Measurements from ENCODE around the gene TFG. TPM values are rescaled to one million over a fixed set of nuclear protein-coding genes. Genes with fewer than 3 reads are reported as not detected.
A peak's percentile ranks its signal among the peaks of the same experiment; 100 is the strongest.

TFG gene
- total and polyA plus RNA-seq, 2 donors = 64.7 to 101 TPM

DNA sequence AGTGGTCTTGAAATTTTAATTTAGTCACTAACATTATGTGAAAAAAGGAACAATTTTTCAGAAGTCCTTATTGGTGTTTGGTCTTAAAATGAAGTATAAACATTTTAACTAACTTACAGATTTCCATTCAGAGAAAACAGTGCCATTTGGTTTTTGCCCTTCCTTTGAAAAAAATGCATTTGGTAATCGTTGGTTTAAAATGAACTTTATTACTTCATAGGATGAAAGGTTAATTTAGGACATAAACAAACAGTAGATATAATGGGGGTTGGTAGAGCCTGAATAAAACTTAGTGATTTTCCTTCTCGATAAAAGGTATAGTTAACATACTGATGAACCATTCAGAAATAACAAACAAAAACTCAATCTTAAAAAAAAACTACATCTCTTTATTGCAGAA lies 39.7 kb downstream of the TFG start:
- peaks cover 4% of the 10 kb centered on the region for H3K36me3 ChIP-seq (ENCODE audit: insufficient read depth)
- H3K4me1 ChIP-seq (ENCODE audit: insufficient read depth) = no peaks in the 10 kb centered on the region
- 26% methylated on average over 2 of the region's 2 CpGs for WGBS
- H3K4me3 ChIP-seq (ENCODE audit: low read depth, low read length) = no peak overlapping the region
- no peak overlapping the region for H3K27ac ChIP-seq (ENCODE audit: low read depth)
- DNase-seq (ENCODE audit: extremely low spot score) = no peak

DNA sequence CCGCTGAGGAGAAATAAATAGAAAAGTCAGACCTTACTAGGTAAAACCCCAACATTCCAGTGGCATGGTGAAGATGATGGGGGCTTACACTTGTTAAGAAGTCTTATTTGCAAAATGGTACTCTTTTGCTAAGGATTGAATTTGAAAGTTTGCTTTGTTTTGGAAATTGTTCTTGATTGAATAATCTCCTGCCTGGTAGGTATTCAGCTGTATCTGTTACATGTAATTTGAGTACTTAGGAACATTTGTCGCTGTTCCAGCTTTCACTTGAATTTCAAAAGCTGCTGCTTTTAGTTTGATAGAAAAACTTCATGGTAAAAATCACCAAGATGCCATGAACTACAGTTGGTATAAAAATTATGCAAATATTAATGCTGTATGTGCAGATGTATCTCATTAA lies 44.6 kb downstream of the TFG start:
- Histone ChIP-seq H3K4me1 (ENCODE audit: insufficient read depth) (no peaks in the 10 kb centered on the region), H3K4me3 (ENCODE audit: low read depth, low read length) (no peak overlapping the region), H3K27ac (ENCODE audit: low read depth) (no peak overlapping the region), H3K36me3 (ENCODE audit: insufficient read depth) (no peaks in the 10 kb centered on the region)
- no peak for DNase-seq (ENCODE audit: extremely low spot score)
- 78% methylated on average over 2 of the region's 2 CpGs for WGBS

DNA sequence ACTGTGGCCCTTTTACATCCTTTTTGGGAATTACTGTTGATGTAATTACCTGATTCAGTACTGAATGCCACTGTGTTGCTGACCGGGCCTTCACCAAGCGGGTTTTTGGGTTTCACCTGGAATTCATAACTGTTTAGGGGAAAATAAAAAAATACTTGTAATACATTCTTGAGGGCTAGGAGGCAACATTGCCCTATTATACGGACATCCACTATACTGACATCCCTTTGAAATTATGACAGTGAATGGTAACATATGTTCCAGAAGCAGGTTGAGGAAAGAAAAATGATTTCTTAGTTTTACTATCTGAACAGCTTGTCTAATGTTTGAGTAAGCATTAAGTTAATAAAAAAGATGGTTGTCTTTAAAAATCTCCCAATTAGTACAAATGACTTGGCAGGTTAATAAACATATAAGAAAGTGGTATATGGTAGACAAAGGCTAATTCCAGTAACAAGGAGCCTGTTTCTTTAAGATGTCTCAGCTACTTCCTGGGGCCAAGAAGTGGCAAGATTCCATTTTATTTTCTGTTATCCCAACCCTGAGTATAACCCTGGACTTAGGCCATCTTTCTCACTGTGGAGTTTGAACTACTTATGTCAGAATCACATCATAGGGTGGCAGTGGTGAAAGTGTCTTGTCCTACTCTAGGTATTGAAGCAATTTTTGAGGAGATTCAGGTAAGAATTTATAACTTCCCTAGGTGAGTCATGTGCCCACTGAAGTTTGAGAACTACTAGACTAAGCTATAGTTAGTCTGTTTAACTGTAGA lies 45.5 kb downstream of the TFG start:
- no peak overlapping the region for H3K27ac ChIP-seq (ENCODE audit: low read depth)
- DNase-seq (ENCODE audit: extremely low spot score) = no peak
- H3K36me3 ChIP-seq (ENCODE audit: insufficient read depth) = no peaks in the 10 kb centered on the region
- no peak overlapping the region for H3K4me3 ChIP-seq (ENCODE audit: low read depth, low read length)
- WGBS = 61% methylated on average over 3 of the region's 3 CpGs
- H3K4me1 ChIP-seq (ENCODE audit: insufficient read depth) = no peaks in the 10 kb centered on the region

DNA sequence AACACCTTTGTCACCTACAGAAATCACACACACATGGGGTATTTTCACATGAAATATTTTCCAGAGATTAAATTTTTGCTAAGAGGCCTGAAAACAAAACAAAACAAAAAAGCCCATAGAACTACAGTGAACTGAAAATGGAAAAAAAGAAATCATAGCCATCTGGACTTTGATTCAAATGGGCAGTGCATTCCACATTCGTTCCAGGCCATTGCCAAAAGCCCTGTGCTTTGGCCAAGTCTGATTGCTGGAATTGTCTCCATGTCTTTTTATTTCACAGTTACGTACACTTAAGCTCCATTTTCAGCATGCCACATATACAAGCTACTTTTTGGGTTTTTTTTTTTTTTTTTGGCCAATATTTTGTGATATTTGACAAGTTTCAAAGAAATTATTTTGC lies 47.1 kb downstream of the TFG start:
- H3K4me3 ChIP-seq (ENCODE audit: low read depth, low read length) = no peak overlapping the region
- 36% methylated on average over 2 of the region's 2 CpGs for WGBS
- H3K4me1 ChIP-seq (ENCODE audit: insufficient read depth) = no peaks in the 10 kb centered on the region
- no peak for DNase-seq (ENCODE audit: extremely low spot score)
- no peaks in the 10 kb centered on the region for H3K36me3 ChIP-seq (ENCODE audit: insufficient read depth)
- H3K27ac ChIP-seq (ENCODE audit: low read depth) = no peak overlapping the region

DNA sequence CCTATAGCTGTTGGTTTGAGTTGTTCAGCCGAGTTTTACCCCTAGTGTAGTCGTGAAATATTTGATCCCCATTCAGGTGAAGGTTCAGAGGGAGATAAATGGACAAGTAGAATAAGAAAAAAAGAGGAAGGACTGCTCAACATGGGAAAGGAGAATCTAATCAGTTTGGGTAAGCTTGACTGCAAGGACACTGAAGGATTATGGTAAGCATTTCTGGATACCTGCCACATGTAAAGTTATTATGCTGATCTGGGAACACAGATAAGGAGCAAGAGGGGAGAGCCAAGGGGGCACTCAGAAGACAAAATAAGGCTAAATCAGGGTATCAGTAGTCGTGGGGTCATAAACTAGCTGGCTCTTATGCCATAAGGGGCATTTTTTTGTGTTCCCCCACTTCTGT lies 49.9 kb downstream of the TFG start:
- H3K4me1 ChIP-seq (ENCODE audit: insufficient read depth) = no peaks in the 10 kb centered on the region
- WGBS = 44% methylated on average over 3 of the region's 3 CpGs
- no peak for DNase-seq (ENCODE audit: extremely low spot score)
- H3K36me3 ChIP-seq (ENCODE audit: insufficient read depth) = no peaks in the 10 kb centered on the region
- H3K27ac ChIP-seq (ENCODE audit: low read depth) = no peak overlapping the region
- no peak overlapping the region for H3K4me3 ChIP-seq (ENCODE audit: low read depth, low read length)

DNA sequence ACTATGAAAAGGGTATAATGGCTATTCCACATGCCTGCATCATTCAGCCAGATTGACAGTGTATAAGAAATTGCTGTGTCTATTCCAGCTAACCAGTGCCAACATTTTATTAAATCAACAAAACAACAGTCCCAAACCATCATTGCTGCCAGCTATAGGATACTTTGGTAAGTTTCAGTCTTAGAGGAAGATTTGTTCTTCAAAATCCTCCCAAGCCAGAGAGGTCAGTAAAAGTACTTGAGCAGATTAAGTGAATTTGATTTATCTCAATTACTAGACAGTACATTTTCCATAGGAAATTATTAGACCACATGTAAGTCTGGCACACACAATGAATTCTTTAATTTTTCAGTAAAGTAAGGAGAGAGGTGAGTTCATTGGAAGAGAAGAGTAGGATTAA lies 50.7 kb downstream of the TFG start:
- Histone ChIP-seq H3K36me3 (ENCODE audit: insufficient read depth) (no peaks in the 10 kb centered on the region), H3K27ac (ENCODE audit: low read depth) (peak overlapping the region; percentile 38), H3K4me3 (ENCODE audit: low read depth, low read length) (no peak overlapping the region), H3K4me1 (ENCODE audit: insufficient read depth) (no peaks in the 10 kb centered on the region)
- no peak for DNase-seq (ENCODE audit: extremely low spot score)

DNA sequence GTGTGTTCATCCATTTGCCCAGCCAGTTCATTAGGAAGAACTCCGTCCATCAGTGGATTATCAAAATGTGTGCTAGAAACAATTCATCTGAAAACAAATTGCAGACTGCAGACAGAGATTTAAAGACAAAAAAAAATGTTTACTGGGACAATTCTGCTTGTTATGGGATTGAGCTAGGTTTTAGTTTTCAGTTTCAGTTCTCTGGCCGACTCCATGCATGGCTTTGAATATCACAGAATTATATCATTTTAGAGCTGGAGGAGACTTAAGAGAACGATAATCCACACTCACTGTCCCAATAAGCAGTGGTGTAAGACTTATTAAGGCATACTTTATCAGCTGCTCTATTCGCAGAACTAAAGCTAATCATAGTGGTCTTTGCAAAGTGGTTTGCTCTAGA lies 51.1 kb downstream of the TFG start:
- Histone ChIP-seq H3K27ac (ENCODE audit: low read depth) (peak overlapping the region; percentile 38), H3K4me3 (ENCODE audit: low read depth, low read length) (no peak overlapping the region), H3K4me1 (ENCODE audit: insufficient read depth) (no peaks in the 10 kb centered on the region), H3K36me3 (ENCODE audit: insufficient read depth) (no peaks in the 10 kb centered on the region)
- DNase-seq (ENCODE audit: extremely low spot score) = no peak
- WGBS = 43% methylated on average over 4 of the region's 4 CpGs

DNA sequence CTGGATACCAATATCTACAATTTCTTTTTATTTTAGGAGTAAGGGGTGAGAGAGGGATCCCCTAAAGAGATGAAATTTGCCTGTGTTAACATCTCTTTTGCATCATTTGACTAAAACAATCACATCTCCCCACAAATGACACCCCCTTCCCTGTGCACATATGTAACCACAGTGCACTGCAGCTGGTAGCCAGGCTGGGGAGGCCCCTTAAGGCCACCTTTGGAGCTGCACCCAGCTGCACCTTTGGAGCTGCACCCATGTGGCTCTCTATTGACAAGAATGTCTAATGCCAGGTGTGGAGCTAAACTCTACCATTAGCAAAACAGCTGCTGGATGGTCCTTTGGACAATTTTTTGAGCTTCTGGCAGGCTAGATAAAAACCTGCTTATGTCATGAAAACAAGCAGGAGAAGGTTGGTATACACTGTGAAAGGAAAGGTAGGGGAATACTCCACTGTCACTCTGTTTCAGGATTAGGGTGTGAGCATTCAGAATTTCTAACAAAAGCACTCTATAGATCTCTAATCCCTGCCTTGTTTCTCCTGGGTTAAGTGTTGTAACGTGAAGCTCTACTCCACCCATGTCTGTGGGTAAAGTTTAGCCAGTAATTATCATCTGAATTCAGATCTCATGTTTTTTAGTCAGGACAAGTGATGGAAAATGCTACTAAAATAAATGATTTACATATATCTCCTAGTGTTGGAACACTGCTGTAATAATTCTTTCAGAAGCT lies 52.1 kb downstream of the TFG start:
- 65% methylated on average over 1 of the region's 1 CpG for WGBS

DNA sequence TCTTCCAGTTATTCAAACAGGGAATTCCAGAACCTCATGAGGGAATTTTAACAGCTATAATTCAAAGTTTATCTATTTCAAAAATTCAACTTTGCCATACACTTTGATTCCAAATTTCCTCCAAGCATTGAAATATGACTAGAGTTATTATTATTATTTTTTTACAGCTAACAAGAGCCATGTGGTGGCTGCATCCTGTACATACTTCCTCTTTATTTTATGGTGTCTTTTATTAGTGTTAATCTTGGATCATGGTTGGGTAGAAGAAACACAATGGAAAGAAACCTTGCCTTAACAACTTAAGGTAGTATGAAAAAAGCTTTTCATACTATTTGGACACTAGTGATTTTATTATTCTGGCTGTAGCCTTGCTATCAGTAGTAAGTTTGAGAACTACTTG lies 52.7 kb downstream of the TFG start:
- Histone ChIP-seq H3K36me3 (ENCODE audit: insufficient read depth) (no peaks in the 10 kb centered on the region), H3K27ac (ENCODE audit: low read depth) (no peak overlapping the region), H3K4me3 (ENCODE audit: low read depth, low read length) (no peak overlapping the region), H3K4me1 (ENCODE audit: insufficient read depth) (no peaks in the 10 kb centered on the region)
- no peak for DNase-seq (ENCODE audit: extremely low spot score)

More for the DNA sequence above, 52.1 kb downstream of the TFG start:
- DNase-seq (ENCODE audit: extremely low spot score) = no peak
- Histone ChIP-seq H3K27ac (ENCODE audit: low read depth) (no peak overlapping the region), H3K36me3 (ENCODE audit: insufficient read depth) (no peaks in the 10 kb centered on the region), H3K4me1 (ENCODE audit: insufficient read depth) (no peaks in the 10 kb centered on the region), H3K4me3 (ENCODE audit: low read depth, low read length) (no peak overlapping the region)

DNA sequence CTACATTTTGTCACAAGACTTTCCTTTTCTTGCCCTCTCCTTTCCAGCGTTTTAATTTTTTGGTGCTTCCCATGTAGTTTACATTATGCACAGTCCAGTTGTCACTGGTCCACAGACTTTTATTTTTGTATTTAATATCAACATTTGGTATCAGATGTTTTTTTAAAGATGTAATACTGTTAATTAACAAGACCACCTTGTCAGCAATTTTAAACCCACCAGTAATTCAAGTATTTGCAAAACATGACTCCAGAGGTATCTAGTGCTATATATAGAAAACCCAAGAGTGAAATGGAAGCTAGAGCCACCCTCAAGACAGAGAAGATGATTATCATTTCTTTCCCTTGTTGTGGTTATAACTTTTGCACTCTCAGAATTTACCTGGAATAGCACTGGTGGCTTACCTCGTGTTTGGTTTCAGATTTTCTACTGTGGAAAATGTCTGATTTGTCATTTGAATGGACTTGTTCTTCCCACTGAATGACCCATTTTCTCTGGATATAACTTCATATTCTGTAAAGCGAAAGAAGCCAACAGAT lies 56.2 kb downstream of the TFG start:
- no peak for DNase-seq (ENCODE audit: extremely low spot score)
- Histone ChIP-seq H3K27ac (ENCODE audit: low read depth) (no peak overlapping the region), H3K36me3 (ENCODE audit: insufficient read depth) (no peaks in the 10 kb centered on the region), H3K4me1 (ENCODE audit: insufficient read depth) (no peaks in the 10 kb centered on the region), H3K4me3 (ENCODE audit: low read depth, low read length) (no peak overlapping the region)
- WGBS = 89% methylated on average over 3 of the region's 3 CpGs

DNA sequence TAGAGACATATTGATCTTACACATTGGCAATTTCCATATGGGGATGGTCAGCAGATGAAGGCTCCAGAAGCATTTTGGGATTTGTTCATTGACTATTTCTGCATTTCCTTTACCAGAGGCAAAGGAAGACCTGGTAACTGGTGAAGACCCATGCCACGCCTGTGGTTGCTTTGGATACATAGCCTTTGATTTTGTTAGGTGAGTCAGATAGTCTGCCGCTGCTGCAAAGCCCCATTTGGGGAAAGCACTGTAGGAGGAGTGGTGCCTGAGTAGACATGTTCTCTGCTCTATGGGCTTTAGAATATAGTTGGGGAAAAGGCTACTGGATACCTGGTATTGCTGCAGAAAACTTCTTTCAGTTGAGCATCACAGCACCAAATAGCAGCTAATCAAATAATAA lies 56.8 kb downstream of the TFG start:
- 94% methylated on average over 2 of the region's 2 CpGs for WGBS

DNA sequence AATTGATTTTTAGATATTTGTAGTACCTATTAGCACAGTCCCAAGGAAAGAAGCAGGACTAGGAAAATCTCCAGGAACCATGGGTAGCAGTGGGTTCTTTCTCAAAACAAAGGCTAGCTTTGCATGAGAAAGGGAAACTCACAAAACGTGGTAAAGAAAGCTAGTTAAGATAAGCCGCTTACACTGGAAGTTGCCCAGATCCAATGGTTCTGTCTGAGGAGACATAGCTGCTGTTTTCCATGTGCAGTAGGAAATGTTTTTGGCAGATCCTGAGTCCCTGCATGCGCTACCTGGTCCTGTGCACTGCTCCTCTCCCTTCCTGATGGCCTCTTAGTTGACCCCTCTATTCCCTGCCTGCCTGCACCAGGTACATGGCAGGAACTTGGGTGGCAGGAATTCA lies 60.4 kb downstream of the TFG start:
- Histone ChIP-seq H3K4me1 (ENCODE audit: insufficient read depth) (no peaks in the 10 kb centered on the region), H3K4me3 (ENCODE audit: low read depth, low read length) (no peak overlapping the region), H3K36me3 (ENCODE audit: insufficient read depth) (no peaks in the 10 kb centered on the region), H3K27ac (ENCODE audit: low read depth) (no peak overlapping the region)
- DNase-seq (ENCODE audit: extremely low spot score) = no peak
- WGBS = 82% methylated on average over 3 of the region's 3 CpGs

More for the DNA sequence above, 56.8 kb downstream of the TFG start:
- H3K36me3 ChIP-seq (ENCODE audit: insufficient read depth) = no peaks in the 10 kb centered on the region
- no peak overlapping the region for H3K27ac ChIP-seq (ENCODE audit: low read depth)
- DNase-seq (ENCODE audit: extremely low spot score) = no peak
- no peak overlapping the region for H3K4me3 ChIP-seq (ENCODE audit: low read depth, low read length)
- H3K4me1 ChIP-seq (ENCODE audit: insufficient read depth) = no peaks in the 10 kb centered on the region

DNA sequence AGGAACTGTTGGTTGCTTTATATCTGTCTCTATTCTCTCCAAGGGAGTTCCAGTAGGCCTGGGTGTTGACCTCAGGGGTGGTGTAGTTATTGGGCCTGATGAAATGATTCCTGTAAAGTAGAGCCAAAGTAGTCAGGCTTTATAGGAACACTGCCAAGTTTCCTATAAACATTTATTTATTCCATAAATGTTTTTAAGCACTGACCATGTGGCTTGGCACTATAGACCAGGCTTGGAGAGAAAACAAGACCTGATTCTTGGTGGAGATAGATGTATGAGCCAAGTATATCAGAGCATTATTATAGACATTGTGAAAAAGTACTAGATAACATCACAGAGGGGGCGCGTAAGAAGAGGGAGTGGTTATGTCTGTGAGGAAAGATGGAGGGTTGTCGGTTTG lies 65.9 kb downstream of the TFG start:
- Histone ChIP-seq H3K36me3 (ENCODE audit: insufficient read depth) (no peaks in the 10 kb centered on the region), H3K4me3 (ENCODE audit: low read depth, low read length) (no peak overlapping the region), H3K27ac (ENCODE audit: low read depth) (no peak overlapping the region), H3K4me1 (ENCODE audit: insufficient read depth) (no peaks in the 10 kb centered on the region)
- DNase-seq (ENCODE audit: extremely low spot score) = no peak
- WGBS = 68% methylated on average over 3 of the region's 3 CpGs

DNA sequence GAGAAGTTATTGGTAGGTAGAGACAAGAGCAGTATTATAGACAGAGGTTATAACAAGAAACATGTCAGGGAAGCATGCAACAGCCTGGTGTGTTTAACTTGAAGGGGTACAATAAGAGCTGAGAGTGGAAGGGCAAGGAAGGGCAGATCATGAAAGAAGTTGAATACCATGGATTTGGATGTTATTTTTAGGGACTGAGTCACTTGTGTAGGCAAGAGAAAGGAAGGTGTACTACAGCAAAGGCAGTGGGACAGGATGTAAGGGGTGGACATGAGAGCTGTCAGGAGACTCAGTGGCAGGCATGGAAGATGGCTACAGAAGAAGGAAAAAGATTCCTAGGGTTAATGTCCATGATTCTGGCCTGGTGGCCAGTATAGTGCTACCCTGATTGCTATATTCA lies 66.4 kb downstream of the TFG start:
- Histone ChIP-seq H3K27ac (ENCODE audit: low read depth) (no peak overlapping the region), H3K4me3 (ENCODE audit: low read depth, low read length) (no peak overlapping the region), H3K36me3 (ENCODE audit: insufficient read depth) (no peaks in the 10 kb centered on the region), H3K4me1 (ENCODE audit: insufficient read depth) (no peaks in the 10 kb centered on the region)
- no peak for DNase-seq (ENCODE audit: extremely low spot score)

All from urinary bladder (tissue), 4 donors.